SK-N-SH (cell line): ENCODE results near the gene NEK9.

Source experiments
- CTCF ChIP-seq: fragments of 200-600 bp; sonication (generic); IDR thresholded peaks from 2 replicates; pipeline ENCODE4 v1.6.1; 2017; ENCODE audit warnings: antibody characterized with exemption, mild to moderate bottlenecking, moderate library complexity
- EZH2phosphoT487 ChIP-seq: fragments of 200-600 bp; sonication (generic); IDR thresholded peaks from 2 replicates; pipeline ENCODE4 v1.6.1; 2017; ENCODE audit warnings: low read depth, mixed run types, mild to moderate bottlenecking, antibody characterized with exemption, moderate library complexity, borderline replicate concordance
- MAX ChIP-seq: IDR thresholded peaks from 2 replicates; pipeline ENCODE4 v1.4.0; 2012; ENCODE audit warnings: low read depth
- MEF2A ChIP-seq: IDR thresholded peaks from 2 replicates; pipeline ENCODE4 v1.4.0; 2012; ENCODE audit warnings: low read depth, borderline replicate concordance
- MXI1 ChIP-seq: IDR thresholded peaks from 2 replicates; pipeline ENCODE4 v1.6.1; 2012; ENCODE audit warnings: mild to moderate bottlenecking, low read depth, low read length, improper control_type of control experiment
- POLR2AphosphoS5 ChIP-seq: IDR thresholded peaks from 2 replicates; pipeline ENCODE4 v1.6.1; 2012; ENCODE audit warnings: low read depth, low read length
- RAD21 ChIP-seq: IDR thresholded peaks from 2 replicates; pipeline ENCODE4 v1.6.1; 2012; ENCODE audit warnings: mild to moderate bottlenecking, low read length
- RCOR1 ChIP-seq: fragments of 150-350 bp; IDR thresholded peaks from 2 replicates; pipeline ENCODE4 v1.6.1; 2017; ENCODE audit warnings: antibody characterized with exemption, low read length
- SIN3A ChIP-seq: IDR thresholded peaks from 2 replicates; pipeline ENCODE4 v1.6.1; 2012; ENCODE audit warnings: low read depth, mild to moderate bottlenecking, low read length, moderate library complexity, borderline replicate concordance
- SMC3 ChIP-seq: IDR thresholded peaks from 2 replicates; pipeline ENCODE4 v1.6.1; 2012; ENCODE audit warnings: low read depth, low read length, improper control_type of control experiment
- TEAD4 ChIP-seq: IDR thresholded peaks from 2 replicates; pipeline ENCODE4 v1.4.0; 2012; ENCODE audit warnings: mild to moderate bottlenecking, borderline replicate concordance; ENCODE audit not compliant: insufficient read depth
- YY1 ChIP-seq: IDR thresholded peaks from 2 replicates; pipeline ENCODE4 v1.4.0; 2012; ENCODE audit warnings: low read depth, mild to moderate bottlenecking
- ZBTB33 ChIP-seq: IDR thresholded peaks from 2 replicates; pipeline ENCODE4 v1.4.0; 2012; ENCODE audit warnings: low read depth, borderline replicate concordance

GRCh38 chr14:75040507-75040906 lies 86.3 kb downstream of the NEK9 start:
- TF ChIP-seq CTCF (no peak), RCOR1 (no peak), POLR2AphosphoS5 (no peak), MAX (no peak), MEF2A (no peak), SMC3 (no peak), YY1 (no peak), ZBTB33 (no peak), EZH2phosphoT487 (no peak), TEAD4 (no peak), MXI1 (no peak), SIN3A (no peak), RAD21 (no peak)
